ENCODE data around the gene FOXA3. TPM values are rescaled to one million over a fixed set of nuclear protein-coding genes. Genes with fewer than 3 reads are reported as not detected.

Gene FOXA3
- total and polyA plus RNA-seq, 2 experiments from 2014 or later = 1.6 to 1.9 TPM

DNA sequence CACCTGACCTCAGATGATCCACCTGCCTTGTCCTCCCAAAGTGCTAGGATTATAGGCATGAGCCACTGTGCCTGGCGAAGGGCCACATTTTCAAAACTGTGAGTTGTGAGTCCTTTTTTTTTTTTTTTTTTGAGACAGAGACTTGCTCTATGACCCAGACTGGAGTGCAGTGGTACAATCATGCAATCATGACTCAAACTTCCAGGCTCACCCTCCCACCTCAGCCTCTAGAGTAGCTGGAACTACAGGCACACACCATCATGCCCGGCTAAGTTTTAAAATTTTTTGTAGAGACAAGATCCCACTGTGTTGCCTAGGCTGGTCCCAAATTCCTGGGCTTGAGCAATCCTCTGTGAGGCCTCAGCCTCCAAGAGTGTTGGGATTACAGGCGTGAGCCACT, 42.1 kb downstream of the FOXA3 start:
- H3K4me3 ChIP-seq = no peak overlapping the region
- H3K36me3 ChIP-seq = no peaks in the 10 kb centered on the region
- TF ChIP-seq, protein P1, sequence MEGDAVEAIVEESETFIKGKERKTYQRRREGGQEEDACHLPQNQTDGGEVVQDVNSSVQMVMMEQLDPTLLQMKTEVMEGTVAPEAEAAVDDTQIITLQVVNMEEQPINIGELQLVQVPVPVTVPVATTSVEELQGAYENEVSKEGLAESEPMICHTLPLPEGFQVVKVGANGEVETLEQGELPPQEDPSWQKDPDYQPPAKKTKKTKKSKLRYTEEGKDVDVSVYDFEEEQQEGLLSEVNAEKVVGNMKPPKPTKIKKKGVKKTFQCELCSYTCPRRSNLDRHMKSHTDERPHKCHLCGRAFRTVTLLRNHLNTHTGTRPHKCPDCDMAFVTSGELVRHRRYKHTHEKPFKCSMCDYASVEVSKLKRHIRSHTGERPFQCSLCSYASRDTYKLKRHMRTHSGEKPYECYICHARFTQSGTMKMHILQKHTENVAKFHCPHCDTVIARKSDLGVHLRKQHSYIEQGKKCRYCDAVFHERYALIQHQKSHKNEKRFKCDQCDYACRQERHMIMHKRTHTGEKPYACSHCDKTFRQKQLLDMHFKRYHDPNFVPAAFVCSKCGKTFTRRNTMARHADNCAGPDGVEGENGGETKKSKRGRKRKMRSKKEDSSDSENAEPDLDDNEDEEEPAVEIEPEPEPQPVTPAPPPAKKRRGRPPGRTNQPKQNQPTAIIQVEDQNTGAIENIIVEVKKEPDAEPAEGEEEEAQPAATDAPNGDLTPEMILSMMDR (IDR thresholded peaks at IDR 0.05; ENCODE audit: low read depth, low read length) = no peak
- H3K4me1 ChIP-seq (ENCODE audit: low read depth) = no peaks in the 10 kb centered on the region
- DNase-seq (ENCODE audit: low read depth in 1 of 2, low spot score in 1 of 2) = peak in 1 of 2 donors; percentile 65
- peaks cover 2% of the 10 kb centered on the region for H3K27me3 ChIP-seq
- no peaks in the 10 kb centered on the region for H3K9me3 ChIP-seq (ENCODE audit: low read depth)
- H3K27ac ChIP-seq = no peak overlapping the region

DNA sequence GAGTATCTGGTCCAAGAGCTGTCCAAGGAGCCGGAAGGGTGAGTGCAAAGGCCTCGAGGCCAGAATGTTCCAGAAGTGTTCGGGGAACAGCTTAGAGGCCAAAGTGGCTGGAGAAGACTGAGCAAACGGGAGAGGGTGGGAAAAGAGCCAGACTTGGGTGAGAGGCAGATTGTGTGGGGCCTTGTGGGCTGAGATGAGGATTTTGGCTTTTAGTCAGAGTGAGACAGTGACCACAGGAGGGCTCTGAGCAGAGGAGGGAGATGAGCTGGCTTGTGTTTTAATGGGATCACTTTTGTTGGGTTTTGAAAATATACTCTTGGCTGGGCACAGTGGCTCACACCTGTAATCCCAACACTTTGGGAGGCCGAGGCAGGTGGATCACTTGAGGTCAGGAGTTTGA, 44.8 kb downstream of the FOXA3 start:
- H3K27ac ChIP-seq = no peak overlapping the region
- TF ChIP-seq, protein P1 (IDR thresholded peaks at IDR 0.05; ENCODE audit: low read depth, low read length) = no peak
- no peak overlapping the region for H3K4me3 ChIP-seq

DNA sequence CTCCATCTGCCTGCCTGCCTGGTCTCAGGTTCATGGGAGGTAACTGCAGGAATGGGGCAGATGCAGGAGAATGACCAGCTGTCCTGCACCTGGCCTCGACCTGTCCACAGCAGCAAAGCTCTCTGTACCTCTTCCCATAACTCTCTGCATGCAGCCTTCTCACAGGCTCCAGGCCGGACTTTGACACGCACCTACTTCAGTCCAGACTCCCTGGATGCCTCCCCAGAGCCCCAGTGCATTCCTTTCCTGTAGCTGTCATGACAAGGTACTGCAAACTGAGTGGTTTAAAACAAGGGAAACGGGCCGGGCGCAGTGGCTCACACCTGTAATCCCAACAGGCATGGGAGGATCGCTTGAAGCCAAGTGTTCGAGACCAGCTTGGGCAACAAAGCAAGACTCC, 47.2 kb downstream of the FOXA3 start:
- no peaks in the 10 kb centered on the region for H3K9me3 ChIP-seq (ENCODE audit: low read depth)
- H3K27me3 ChIP-seq = no peaks in the 10 kb centered on the region
- H3K4me3 ChIP-seq = no peak overlapping the region
- H3K36me3 ChIP-seq = no peaks in the 10 kb centered on the region
- no peak overlapping the region for H3K27ac ChIP-seq
- peak in 1 of 2 donors; percentile 18 for DNase-seq (ENCODE audit: low read depth in 1 of 2, low spot score in 1 of 2)
- no peaks in the 10 kb centered on the region for H3K4me1 ChIP-seq (ENCODE audit: low read depth)
- TF ChIP-seq, protein P1 (IDR thresholded peaks at IDR 0.05; ENCODE audit: low read depth, low read length) = no peak

More for the DNA sequence above, 44.8 kb downstream of the FOXA3 start:
- Histone ChIP-seq H3K9me3 (ENCODE audit: low read depth) (no peaks in the 10 kb centered on the region), H3K27me3 (no peaks in the 10 kb centered on the region), H3K4me1 (ENCODE audit: low read depth) (no peaks in the 10 kb centered on the region), H3K36me3 (no peaks in the 10 kb centered on the region)
- no peak for DNase-seq (ENCODE audit: low read depth in 1 of 2, low spot score in 1 of 2)

DNA sequence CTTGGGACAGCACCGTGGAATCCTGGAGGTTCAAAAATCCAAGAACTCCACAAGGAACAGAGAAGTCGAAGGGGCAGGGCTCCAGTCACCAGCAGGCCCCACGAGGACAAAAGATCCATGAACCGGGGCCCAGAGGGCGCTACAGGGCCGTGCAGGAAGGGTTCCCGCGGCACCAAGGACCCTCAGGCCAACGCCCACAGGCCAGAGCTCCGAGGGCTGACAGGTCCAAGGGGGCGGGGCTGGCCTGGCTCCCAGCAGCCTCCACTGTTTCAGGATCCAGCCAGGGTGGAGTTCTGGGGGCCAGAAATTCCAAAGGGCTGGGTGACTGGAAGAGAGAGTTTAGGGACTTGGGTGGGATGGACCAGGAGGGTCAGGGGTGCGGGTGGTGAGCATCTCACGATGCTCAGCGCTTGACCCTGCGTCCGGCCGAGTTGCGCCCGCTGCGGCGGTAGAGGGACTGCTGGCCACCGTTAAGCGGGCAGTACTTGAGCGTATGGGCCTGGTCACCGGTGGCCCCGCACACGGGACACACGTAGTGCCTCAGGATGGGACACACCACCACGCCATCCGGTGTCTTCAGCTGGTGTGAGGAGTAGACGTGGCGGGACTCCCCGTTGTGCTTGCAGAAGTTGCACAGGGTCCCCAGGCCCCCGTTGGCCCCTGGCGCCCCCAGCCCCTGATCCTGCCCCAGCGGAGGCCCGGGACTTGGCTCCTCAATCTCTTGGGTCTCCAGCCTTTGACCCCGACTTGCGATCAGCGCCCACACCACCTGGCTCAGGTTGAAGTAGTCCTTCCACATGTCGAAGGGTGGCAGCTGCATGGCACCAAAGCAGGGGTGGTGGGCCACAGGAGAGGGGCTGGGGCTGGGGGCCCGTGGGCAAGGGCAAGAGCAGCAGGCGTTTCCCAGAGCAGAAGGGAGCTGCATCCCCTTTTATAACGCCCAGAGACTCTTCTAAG, 50.0 kb downstream of the FOXA3 start, which contains the start of gene NANOS2:
TSS of gene NANOS2 (minus strand) at position 905 of the 957 bp plus-strand sequence. CDS start at position 820, 85 bp downstream.
- TF ChIP-seq, protein P1 (IDR thresholded peaks at IDR 0.05; ENCODE audit: low read depth, low read length) = no peak
- peak; percentile 48 to 69 for DNase-seq (ENCODE audit: low read depth in 1 of 2, low spot score in 1 of 2)
- Histone ChIP-seq H3K27me3 (no peaks in the 10 kb centered on the region), H3K4me3 (no peak within 1 kb of the TSS), H3K9me3 (ENCODE audit: low read depth) (no peaks in the 10 kb centered on the region), H3K36me3 (no peaks in the 10 kb centered on the region), H3K27ac (no peak within 1 kb of the TSS), H3K4me1 (ENCODE audit: low read depth) (no peaks in the 10 kb centered on the region)

DNA sequence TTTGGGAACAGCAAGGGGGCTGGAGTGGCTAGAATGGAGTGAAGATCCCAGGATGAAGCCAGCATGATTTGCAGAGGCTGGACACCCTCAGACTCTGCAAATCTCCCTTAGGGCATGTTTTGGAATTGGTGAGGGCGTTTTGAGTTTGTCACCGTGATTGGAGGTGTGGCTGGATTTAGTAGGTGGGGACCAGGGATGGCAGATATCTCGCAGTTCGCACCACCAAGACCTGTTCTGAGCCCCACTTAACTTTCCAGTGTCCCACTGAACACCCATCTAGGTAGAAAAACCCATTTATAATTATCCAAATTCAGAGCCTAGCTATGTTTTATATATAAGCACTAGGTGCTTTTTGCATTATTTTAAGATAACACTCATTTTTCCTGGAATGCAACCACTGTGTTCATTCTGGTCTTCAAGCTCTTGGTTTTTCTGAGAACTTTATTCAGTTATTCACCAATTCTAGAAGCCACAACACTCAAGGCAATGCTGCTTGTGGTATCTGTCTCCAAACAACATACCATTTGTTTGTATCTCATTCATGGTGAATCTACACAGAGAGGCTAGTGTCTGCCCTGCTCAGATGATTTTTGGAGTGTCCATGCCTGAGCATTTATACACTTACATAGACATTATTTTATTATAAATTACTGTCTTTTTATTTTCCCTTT, 53.4 kb downstream of the FOXA3 start:
- H3K4me1 ChIP-seq (ENCODE audit: low read depth) = no peaks in the 10 kb centered on the region
- H3K36me3 ChIP-seq = no peaks in the 10 kb centered on the region
- H3K9me3 ChIP-seq (ENCODE audit: low read depth) = no peaks in the 10 kb centered on the region
- TF ChIP-seq, protein P1 (IDR thresholded peaks at IDR 0.05; ENCODE audit: low read depth, low read length) = no peak
- H3K27me3 ChIP-seq = no peaks in the 10 kb centered on the region
- no peak overlapping the region for H3K4me3 ChIP-seq
- no peak for DNase-seq (ENCODE audit: low read depth in 1 of 2, low spot score in 1 of 2)
- no peak overlapping the region for H3K27ac ChIP-seq

Measured in cardiac muscle cell (in vitro differentiated cells and primary cell).